PC-3 (cell line): ENCODE measurements around the gene TEX53.

Source experiments
- EZH2 ChIP-seq: fragments of 300-600 bp; sonication (generic); IDR thresholded peaks from one replicate; pipeline ENCODE4 v1.6.1; 2017; ENCODE audit warnings: antibody characterized with exemption, mild to moderate bottlenecking, low read length; ENCODE audit not compliant: unreplicated experiment
- EZH2phosphoT487 ChIP-seq: fragments of 300-600 bp; sonication (generic); IDR thresholded peaks from 2 replicates; pipeline ENCODE4 v1.6.1; 2018; ENCODE audit warnings: mild to moderate bottlenecking, antibody characterized with exemption, low read length, borderline replicate concordance
- TF ChIP-seq, protein P1 (sequence below): fragments of 300-600 bp; sonication (generic); conservative IDR thresholded peaks from 2 replicates; pipeline ENCODE4 v1.5.1; 2017; ENCODE audit warnings: antibody characterized with exemption, low read depth, mild to moderate bottlenecking, low read length

DNA sequence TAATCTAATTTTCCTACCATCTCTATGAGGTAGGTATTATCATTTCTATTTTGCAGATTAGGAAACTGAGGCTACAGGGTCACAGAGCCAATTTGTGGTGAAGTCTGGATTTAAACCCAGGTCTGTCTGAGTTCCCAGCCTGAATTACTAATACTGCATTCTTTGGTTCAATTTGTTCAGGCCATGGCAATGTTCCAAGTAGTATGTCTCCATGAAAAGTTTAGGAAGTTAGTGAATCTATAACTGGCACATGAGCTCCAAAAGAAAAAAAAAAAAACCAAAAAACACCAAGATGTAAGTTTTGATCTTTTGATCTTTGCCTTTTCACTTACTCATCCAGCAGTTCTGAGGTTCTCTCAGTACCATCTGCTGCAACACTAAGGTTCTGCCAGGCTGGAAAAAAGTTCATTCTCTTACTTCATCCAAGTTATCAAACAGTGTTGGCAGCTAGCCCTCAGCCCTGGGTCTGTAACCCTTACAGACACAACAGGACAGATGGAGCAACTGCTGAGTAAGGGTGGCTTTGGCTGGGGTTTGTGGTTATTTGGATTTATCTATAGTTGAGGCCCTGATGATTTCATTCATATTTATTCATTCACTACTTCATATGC is 50.9 kb downstream of the TEX53 start:
- TF ChIP-seq, protein P1, sequence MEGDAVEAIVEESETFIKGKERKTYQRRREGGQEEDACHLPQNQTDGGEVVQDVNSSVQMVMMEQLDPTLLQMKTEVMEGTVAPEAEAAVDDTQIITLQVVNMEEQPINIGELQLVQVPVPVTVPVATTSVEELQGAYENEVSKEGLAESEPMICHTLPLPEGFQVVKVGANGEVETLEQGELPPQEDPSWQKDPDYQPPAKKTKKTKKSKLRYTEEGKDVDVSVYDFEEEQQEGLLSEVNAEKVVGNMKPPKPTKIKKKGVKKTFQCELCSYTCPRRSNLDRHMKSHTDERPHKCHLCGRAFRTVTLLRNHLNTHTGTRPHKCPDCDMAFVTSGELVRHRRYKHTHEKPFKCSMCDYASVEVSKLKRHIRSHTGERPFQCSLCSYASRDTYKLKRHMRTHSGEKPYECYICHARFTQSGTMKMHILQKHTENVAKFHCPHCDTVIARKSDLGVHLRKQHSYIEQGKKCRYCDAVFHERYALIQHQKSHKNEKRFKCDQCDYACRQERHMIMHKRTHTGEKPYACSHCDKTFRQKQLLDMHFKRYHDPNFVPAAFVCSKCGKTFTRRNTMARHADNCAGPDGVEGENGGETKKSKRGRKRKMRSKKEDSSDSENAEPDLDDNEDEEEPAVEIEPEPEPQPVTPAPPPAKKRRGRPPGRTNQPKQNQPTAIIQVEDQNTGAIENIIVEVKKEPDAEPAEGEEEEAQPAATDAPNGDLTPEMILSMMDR, result no peak
- TF ChIP-seq EZH2, result no peak
- TF ChIP-seq EZH2phosphoT487, result no peak
